T-helper 17 cell (primary cell): ENCODE data around the gene LRRC4C. TPM values are rescaled to one million over a fixed set of nuclear protein-coding genes. Genes with fewer than 3 reads are reported as not detected.

Experiments
- ATAC-seq: fragments of 150-1000 bp; cut with Tn5 transposase; 2 replicates; pipeline ENCODE4 v1.10.0; 2021; ENCODE audit warnings: mild to moderate bottlenecking, moderate library complexity
- DNase-seq, 3 donors: peaks; one replicate each; pipeline versions ENCODE4 v3.0.0 to v3.0.0-alpha.2; 2020 to 2021
- H3K9me3 ChIP-seq: one replicate; pipeline ENCODE4 v1.7.0; 2013; ENCODE audit warnings: low read length, mild to moderate bottlenecking; ENCODE audit not compliant: control insufficient read depth, poor library complexity, severe bottlenecking
- H3K27ac Mint-ChIP-seq: one replicate; pipeline ENCODE4 v1.8.0; 2022; ENCODE audit warnings: mild to moderate bottlenecking, moderate library complexity, mixed read lengths
- H3K27me3 Mint-ChIP-seq: one replicate; pipeline ENCODE4 v1.8.0; 2022; ENCODE audit warnings: mixed read lengths
- H3K36me3 Mint-ChIP-seq: one replicate; pipeline ENCODE4 v1.8.0; 2022; ENCODE audit warnings: low read depth, mixed read lengths
- H3K4me1 Mint-ChIP-seq: one replicate; pipeline ENCODE4 v1.8.0; 2022; ENCODE audit warnings: mild to moderate bottlenecking, mixed read lengths
- H3K4me3 Mint-ChIP-seq: one replicate; pipeline ENCODE4 v1.8.0; 2022; ENCODE audit warnings: mild to moderate bottlenecking, moderate library complexity, mixed read lengths
- total RNA-seq, 4 donors: library from RNA in 2 of 4; stranded (reverse) in 2 of 4; gene quantifications; one replicate each; pipeline ENCODE4 v1.2.3 and lab custom pipeline; 2022 to 2026

Gene LRRC4C
- total RNA-seq, 2 donors from 2014 or later, result not detected

DNA sequence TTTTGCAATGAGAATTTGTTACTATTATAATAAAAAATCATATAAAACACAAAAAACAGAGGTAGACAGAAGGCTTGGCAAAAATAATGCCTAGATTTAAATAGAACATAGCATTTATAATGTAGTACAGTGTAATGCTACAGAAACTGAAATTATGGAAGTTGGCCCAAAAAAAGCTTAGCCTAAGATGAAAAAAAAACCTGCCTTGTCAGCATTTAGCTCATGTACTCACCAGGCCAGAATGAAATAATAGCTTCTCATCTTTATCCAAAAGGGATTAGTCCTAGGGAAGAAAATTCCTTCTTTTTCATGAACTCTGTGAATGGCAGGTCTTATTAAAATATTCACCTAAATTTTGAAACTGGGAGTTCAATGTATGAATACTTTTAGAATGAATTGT lies 951.1 kb downstream of the LRRC4C start:
- H3K27ac Mint-ChIP-seq, result no peak overlapping the region
- no peaks in the 10 kb centered on the region for H3K36me3 Mint-ChIP-seq
- H3K27me3 Mint-ChIP-seq, result no peaks in the 10 kb centered on the region
- H3K4me3 Mint-ChIP-seq, result no peak overlapping the region
- H3K9me3 ChIP-seq, result no peaks in the 10 kb centered on the region
- ATAC-seq (no peak), DNase-seq (no peak)
- no peaks in the 10 kb centered on the region for H3K4me1 Mint-ChIP-seq

DNA sequence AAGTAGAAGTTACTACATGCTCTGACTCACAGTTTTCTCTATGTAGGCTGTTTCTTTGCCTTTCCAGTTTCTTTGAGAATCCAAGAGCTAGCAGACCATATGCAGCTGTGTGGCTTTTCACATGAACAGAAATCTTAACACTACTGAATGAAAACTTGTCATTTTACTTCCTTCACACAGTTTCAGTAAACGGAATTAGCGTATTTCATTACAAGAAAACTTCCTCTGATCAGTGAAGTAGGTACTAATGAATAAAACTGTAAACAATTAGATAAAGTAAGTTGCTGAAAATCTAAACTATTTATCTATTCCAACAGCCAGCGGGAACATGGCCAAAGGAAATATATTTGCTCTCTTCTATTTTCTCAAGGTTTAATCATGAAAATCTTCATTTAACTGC lies 953.2 kb downstream of the LRRC4C start:
- no peak for DNase-seq
- H3K9me3 ChIP-seq, result no peaks in the 10 kb centered on the region
- H3K27me3 Mint-ChIP-seq, result no peaks in the 10 kb centered on the region
- H3K4me3 Mint-ChIP-seq, result no peak overlapping the region
- H3K27ac Mint-ChIP-seq, result no peak overlapping the region
- no peaks in the 10 kb centered on the region for H3K36me3 Mint-ChIP-seq
- H3K4me1 Mint-ChIP-seq, result no peaks in the 10 kb centered on the region
- no peak for ATAC-seq

DNA sequence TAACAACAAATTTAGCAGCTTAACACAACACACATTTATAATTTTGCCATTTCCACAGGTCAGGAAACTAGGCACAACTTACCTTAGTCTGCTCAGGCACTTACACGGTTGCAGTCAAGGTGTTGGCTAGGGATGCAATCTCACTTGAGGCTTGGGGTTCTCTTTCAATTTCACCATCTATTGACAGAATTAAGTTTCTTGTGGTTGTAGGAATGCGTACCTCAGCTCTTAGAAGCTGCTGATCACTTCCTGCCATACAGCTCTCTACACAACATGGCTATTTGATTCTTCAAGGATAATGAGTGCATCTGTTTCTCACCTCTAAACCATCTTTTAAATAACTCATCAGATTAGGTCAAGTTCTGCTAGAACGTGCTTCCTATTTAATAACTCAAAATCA lies 968.1 kb downstream of the LRRC4C start:
- no peaks in the 10 kb centered on the region for H3K9me3 ChIP-seq
- H3K27me3 Mint-ChIP-seq, result no peaks in the 10 kb centered on the region
- no peak overlapping the region for H3K27ac Mint-ChIP-seq
- no peak overlapping the region for H3K4me3 Mint-ChIP-seq
- H3K36me3 Mint-ChIP-seq, result no peaks in the 10 kb centered on the region
- no peak for DNase-seq
- no peak for ATAC-seq
- H3K4me1 Mint-ChIP-seq, result no peaks in the 10 kb centered on the region

DNA sequence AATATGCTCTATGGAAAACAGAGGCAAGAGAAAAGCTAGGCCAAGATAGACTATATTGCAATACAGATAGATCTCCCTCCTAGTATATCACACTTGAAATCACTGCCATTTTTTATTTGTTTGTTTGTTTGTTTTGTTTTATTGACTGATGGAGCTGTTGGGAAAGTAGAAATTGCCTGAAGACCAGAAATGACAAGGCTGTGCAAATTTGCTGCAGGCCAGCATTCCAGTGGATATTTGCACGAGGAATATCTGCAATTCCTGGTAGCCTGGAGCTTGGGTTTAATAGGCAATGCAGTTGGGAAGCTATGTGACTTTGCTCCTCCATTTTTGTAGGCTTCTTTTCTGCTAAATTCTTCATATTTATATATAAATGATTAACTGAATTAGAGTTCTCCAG lies 991.7 kb downstream of the LRRC4C start:
- no peak overlapping the region for H3K4me3 Mint-ChIP-seq
- H3K9me3 ChIP-seq, result no peaks in the 10 kb centered on the region
- no peak for DNase-seq
- H3K27me3 Mint-ChIP-seq, result no peaks in the 10 kb centered on the region
- ATAC-seq, result no peak
- no peaks in the 10 kb centered on the region for H3K36me3 Mint-ChIP-seq
- H3K4me1 Mint-ChIP-seq, result no peaks in the 10 kb centered on the region
- no peak overlapping the region for H3K27ac Mint-ChIP-seq

DNA sequence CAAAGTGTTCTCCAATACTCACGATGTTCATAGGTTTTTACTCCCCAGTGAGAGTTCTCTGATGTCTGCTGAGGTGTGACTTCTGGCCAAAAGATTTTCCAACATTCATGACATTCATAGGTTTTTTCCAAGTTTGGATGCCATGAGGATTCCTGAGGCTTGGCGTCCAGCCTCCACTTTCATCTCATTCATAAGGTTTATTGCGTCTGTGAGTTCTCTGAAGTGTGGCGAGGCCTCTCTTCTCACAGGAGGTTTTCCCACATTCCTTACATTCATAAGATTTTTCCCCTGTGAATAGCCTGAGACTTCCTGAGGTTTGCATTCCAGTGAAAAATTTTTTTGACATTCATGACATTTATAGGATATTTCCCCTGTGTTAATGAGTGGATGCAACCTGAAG lies 1014.1 kb downstream of the LRRC4C start:
- no peak overlapping the region for H3K4me3 Mint-ChIP-seq
- DNase-seq (no peak), ATAC-seq (no peak)
- H3K4me1 Mint-ChIP-seq, result no peaks in the 10 kb centered on the region
- H3K9me3 ChIP-seq, result no peaks in the 10 kb centered on the region
- H3K36me3 Mint-ChIP-seq, result no peaks in the 10 kb centered on the region
- no peak overlapping the region for H3K27ac Mint-ChIP-seq
- H3K27me3 Mint-ChIP-seq, result no peaks in the 10 kb centered on the region

DNA sequence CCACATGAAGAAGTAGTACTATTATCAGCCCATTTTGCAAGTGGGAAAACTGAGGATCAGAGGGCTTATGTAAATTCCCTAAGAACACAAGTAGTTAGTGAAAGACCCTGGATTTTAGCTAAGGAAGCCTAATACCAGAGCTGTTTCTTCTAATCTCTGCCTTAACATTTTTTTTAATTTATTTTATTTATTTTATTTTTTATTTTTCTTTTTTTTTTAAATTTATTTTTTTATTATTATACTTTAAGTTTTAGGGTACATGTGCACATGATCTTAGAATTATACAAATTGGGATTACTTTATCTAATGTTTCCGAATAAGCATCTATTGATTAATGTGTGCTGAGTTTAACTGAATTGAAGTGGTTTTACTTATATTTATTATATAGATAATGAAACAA lies 1015.3 kb downstream of the LRRC4C start:
- H3K9me3 ChIP-seq, result no peaks in the 10 kb centered on the region
- no peaks in the 10 kb centered on the region for H3K36me3 Mint-ChIP-seq
- ATAC-seq (no peak), DNase-seq (no peak)
- H3K4me3 Mint-ChIP-seq, result no peak overlapping the region
- H3K4me1 Mint-ChIP-seq, result no peaks in the 10 kb centered on the region
- no peaks in the 10 kb centered on the region for H3K27me3 Mint-ChIP-seq
- H3K27ac Mint-ChIP-seq, result no peak overlapping the region

DNA sequence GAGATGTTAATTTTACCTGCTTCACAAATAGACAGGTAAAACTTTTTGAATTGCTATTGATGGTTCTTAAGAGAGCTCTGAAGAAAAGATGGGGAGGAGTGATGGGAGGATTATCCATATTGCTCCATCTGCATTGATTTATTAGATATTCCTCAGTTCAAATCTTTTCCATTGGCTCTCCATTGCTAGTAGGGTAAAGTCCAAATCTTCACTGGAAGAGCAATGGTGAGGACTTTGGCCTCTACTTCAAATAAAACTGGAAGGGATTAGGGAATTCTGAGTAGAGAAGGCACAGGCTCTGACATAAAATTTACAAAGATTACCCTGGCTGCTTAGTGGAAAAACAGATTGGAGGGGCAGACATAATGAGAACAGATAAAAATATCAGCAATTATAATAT lies 1024.1 kb downstream of the LRRC4C start:
- Mint-ChIP-seq H3K4me1 (no peaks in the 10 kb centered on the region), H3K4me3 (no peak overlapping the region), H3K36me3 (no peaks in the 10 kb centered on the region), H3K27me3 (no peaks in the 10 kb centered on the region), H3K27ac (no peak overlapping the region)
- DNase-seq (no peak), ATAC-seq (no peak)
- no peaks in the 10 kb centered on the region for H3K9me3 ChIP-seq

DNA sequence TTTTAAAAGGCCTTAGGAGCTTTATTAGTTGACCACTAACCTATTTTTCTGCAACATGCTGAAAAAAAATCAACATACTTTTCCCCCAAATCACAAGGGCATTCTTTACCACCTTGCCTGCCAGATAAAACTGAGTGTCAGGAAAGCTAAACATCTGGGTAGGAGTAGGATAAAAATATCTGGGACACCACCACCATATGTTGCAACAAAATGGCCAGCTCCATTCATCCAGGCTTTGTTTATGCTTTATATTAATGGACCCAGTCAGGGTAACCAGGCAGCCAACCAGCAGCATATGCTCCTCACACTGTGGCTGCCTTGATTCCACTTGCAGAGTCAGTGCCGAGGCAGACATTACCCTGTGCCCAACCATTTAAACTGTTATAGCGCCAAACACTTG lies 1024.5 kb downstream of the LRRC4C start:
- H3K27me3 Mint-ChIP-seq, result no peaks in the 10 kb centered on the region
- no peaks in the 10 kb centered on the region for H3K36me3 Mint-ChIP-seq
- H3K9me3 ChIP-seq, result no peaks in the 10 kb centered on the region
- H3K4me3 Mint-ChIP-seq, result no peak overlapping the region
- ATAC-seq (no peak), DNase-seq (no peak)
- no peaks in the 10 kb centered on the region for H3K4me1 Mint-ChIP-seq
- H3K27ac Mint-ChIP-seq, result no peak overlapping the region

DNA sequence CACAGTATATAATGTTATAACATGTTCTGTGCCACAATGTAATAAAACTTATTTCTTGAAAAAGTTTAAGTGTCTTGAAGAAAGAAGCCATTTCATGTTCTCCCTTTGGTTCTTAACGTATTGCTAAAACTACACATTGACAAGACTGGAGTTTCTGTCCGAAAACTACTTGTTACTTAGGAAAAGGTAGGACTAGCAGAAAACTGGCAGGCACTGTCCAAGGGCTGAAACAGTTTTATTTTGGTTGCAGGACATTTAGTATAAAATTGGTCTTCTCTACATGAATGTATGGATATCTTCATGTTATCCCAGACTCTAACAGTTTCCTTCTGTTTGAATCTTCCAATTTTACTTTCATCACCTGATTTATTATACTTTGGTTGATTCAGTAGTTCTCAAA lies 1027.1 kb downstream of the LRRC4C start:
- no peaks in the 10 kb centered on the region for H3K36me3 Mint-ChIP-seq
- no peak overlapping the region for H3K4me3 Mint-ChIP-seq
- H3K9me3 ChIP-seq, result no peaks in the 10 kb centered on the region
- no peak overlapping the region for H3K27ac Mint-ChIP-seq
- no peaks in the 10 kb centered on the region for H3K27me3 Mint-ChIP-seq
- H3K4me1 Mint-ChIP-seq, result no peaks in the 10 kb centered on the region
- DNase-seq (no peak), ATAC-seq (no peak)

DNA sequence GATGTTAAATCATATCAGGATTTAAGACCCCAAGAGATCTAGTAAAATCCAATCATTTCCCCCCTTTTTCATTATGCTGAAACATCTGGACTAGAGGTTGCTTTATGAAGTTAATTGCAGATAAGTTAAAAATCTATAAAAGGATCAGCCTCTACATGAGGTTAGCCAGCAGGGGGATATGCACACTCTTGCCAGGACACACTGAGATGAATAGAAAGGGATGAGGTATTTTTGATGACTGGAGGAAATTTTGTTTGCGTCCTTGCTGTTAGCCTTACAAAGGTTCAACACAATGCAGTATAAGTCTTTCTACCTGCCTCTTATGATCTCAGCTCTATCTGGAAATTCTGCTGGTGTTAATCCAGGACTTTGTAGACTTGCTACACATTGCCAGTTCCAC lies 1034.3 kb downstream of the LRRC4C start:
- Mint-ChIP-seq H3K27me3 (no peaks in the 10 kb centered on the region), H3K27ac (no peak overlapping the region)

DNA sequence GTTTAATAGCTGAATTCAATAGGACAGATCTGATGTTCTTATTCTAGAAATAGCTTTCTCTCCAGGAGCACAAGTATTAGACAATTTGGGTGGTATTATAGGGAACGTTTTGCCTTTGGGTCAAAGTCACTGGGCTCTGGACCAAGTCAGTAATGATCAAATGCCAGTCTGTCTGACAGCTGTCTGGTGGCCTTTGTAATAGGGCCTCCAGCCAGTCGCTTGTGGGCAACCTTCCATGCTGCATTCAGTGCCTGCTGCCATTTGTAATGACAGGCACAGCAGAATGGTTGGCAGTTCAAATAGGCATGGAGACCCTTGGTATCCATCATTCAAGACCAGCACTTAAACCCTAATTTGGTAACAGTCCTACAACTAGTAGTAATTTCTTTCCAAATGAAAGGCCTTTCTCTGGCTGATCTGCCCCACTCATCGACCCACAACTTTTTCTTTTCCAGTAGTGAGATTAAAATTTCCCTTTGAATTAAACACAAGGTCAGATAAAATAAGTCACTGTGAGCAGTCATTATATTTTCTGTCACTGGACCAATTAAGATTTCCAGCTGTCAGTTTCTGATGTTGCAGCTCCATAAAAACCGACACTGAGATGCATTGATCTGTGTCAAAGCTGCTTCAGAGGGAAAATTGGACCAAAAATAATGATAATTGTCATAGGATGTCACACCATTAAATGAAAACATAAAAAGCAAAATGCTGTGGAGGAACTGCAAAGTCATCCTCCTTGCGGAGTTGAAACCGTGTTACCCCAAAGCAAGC lies 1038.1 kb downstream of the LRRC4C start:
- H3K36me3 Mint-ChIP-seq, result no peaks in the 10 kb centered on the region
- no peak overlapping the region for H3K4me3 Mint-ChIP-seq
- ATAC-seq, result no peak

More for the DNA sequence above, 1034.3 kb downstream of the LRRC4C start:
- ATAC-seq (no peak), DNase-seq (no peak)
- no peaks in the 10 kb centered on the region for H3K9me3 ChIP-seq
- Mint-ChIP-seq H3K36me3 (no peaks in the 10 kb centered on the region), H3K4me3 (no peak overlapping the region), H3K4me1 (no peaks in the 10 kb centered on the region)

DNA sequence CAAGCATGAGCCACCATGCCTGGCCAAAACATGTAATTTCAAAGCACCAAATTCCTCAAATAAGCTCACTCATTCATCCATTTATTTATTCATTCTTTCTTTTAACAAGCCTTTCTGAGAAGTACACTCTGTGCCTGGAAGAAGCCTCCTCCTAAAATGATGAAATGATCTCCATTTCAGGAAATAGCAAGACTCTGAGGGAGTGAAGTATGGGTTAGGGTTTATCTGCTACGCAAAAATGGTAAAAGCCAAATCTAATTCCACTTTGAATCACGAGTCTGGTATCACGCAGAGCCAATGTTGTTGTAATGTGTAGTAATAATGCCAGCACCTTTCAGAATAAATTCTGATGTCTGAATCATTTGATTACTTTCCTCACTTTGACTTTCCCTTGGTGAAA lies 1041.8 kb downstream of the LRRC4C start:
- Mint-ChIP-seq H3K27ac (no peak overlapping the region), H3K36me3 (no peaks in the 10 kb centered on the region), H3K4me1 (no peaks in the 10 kb centered on the region), H3K27me3 (no peaks in the 10 kb centered on the region), H3K4me3 (no peak overlapping the region)
- ATAC-seq (no peak), DNase-seq (no peak)
- no peaks in the 10 kb centered on the region for H3K9me3 ChIP-seq

More for the DNA sequence above, 1038.1 kb downstream of the LRRC4C start:
- no peaks in the 10 kb centered on the region for H3K27me3 Mint-ChIP-seq
- no peaks in the 10 kb centered on the region for H3K9me3 ChIP-seq
- H3K4me1 Mint-ChIP-seq, result no peaks in the 10 kb centered on the region
- DNase-seq, result no peak
- no peak overlapping the region for H3K27ac Mint-ChIP-seq

DNA sequence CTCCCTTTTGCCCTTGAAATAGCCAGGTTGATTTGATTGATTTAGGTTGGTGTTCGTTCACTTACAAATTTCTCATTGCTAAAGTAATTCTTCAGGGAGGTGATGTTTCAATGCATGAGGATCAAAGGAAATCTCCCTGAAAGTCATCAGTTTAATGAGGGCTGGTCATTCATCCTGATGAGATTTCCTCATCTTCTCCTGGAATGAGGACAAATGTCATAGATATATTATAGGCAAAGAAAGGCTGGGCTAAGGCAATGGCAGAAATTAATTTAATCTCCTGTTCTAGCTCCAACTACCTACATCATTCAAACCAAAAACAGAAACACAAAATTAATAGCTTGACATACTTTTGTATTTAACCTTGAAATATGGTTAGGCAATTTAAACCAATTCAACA lies 1052.1 kb downstream of the LRRC4C start:
- Mint-ChIP-seq H3K4me1 (no peaks in the 10 kb centered on the region), H3K27ac (no peak overlapping the region), H3K27me3 (no peaks in the 10 kb centered on the region), H3K4me3 (no peak overlapping the region), H3K36me3 (no peaks in the 10 kb centered on the region)
- H3K9me3 ChIP-seq, result no peaks in the 10 kb centered on the region
- ATAC-seq, result no peak
- DNase-seq, result no peak

DNA sequence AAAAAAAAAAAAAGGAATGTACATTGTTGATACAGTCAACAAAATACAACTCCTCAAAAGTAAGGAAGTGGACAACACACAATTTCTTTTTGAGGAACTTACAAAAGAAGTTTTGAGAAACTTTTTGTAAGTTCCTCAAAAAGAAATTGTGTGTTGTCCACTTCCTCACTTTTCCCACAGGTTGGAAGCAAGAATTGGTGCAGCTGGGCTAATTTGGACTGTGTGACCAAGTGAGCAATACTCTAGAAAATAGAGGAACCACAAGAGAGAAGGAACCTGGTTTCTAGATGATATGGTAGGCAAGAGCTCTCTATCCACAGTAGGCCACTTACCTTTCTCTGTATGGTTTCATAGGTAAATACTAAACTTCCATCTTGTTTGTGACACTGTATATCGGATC lies 1053.8 kb downstream of the LRRC4C start:
- ATAC-seq (no peak), DNase-seq (no peak)
- Mint-ChIP-seq H3K4me1 (no peaks in the 10 kb centered on the region), H3K27me3 (no peaks in the 10 kb centered on the region), H3K36me3 (no peaks in the 10 kb centered on the region), H3K4me3 (no peak overlapping the region), H3K27ac (no peak overlapping the region)
- no peaks in the 10 kb centered on the region for H3K9me3 ChIP-seq
